ENCODE measurements around the gene SEMA5A.

DNA sequence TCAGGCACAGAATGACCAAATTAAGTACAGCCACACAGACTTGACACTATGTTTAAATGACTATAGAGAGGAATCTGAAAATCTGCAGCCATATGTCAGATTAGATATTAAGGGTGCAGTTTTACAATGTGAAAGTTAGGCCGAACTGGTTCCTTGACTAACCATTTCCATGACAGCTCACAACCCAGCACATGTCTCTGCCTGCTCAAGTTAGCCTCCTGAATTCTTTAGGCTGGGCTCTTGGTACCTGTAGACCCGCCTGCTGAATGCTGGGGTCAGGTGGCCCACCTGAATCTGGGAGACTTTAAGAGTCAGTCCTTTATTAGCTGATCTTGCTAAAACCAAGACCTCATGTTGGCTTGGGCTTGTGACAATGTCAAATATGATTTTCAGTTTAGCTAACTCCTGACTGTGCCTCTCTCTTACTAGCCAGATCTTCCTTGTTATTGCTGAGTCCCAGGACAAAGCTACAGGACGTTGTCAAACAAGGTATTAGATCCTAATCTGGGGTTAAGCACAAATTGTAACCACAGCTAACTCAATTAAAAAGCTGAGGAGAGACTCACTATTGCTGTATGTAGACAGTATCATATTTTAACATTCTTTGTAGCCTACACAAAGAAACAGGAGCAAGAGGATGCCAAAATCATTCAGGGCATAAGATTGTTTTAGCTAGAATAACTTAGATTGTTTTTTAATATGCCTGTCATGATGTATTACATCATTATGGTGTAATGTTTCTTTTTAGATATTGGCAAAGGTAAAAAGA is 490.9 kb downstream of the SEMA5A start:
- no peak for TF ChIP-seq CBX8 (IDR thresholded peaks at IDR 0.05; ENCODE audit: borderline replicate concordance, low read depth, low read length)
- TF ChIP-seq, protein P1, sequence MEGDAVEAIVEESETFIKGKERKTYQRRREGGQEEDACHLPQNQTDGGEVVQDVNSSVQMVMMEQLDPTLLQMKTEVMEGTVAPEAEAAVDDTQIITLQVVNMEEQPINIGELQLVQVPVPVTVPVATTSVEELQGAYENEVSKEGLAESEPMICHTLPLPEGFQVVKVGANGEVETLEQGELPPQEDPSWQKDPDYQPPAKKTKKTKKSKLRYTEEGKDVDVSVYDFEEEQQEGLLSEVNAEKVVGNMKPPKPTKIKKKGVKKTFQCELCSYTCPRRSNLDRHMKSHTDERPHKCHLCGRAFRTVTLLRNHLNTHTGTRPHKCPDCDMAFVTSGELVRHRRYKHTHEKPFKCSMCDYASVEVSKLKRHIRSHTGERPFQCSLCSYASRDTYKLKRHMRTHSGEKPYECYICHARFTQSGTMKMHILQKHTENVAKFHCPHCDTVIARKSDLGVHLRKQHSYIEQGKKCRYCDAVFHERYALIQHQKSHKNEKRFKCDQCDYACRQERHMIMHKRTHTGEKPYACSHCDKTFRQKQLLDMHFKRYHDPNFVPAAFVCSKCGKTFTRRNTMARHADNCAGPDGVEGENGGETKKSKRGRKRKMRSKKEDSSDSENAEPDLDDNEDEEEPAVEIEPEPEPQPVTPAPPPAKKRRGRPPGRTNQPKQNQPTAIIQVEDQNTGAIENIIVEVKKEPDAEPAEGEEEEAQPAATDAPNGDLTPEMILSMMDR (IDR thresholded peaks at IDR 0.05; ENCODE audit: control extremely low read depth in 1 of 3, insufficient read depth in 1 of 3, low read depth in 1 of 3, low read length in 3 of 3), result no peak

Data from H1 (cell line).